Measurements from ENCODE around the gene INO80E. TPM values are rescaled to one million over a fixed set of nuclear protein-coding genes. Genes with fewer than 3 reads are reported as not detected.

INO80E gene
- total and polyA plus RNA-seq, 10 donors: 47.9 to 93.3 (median 71.7) TPM

DNA sequence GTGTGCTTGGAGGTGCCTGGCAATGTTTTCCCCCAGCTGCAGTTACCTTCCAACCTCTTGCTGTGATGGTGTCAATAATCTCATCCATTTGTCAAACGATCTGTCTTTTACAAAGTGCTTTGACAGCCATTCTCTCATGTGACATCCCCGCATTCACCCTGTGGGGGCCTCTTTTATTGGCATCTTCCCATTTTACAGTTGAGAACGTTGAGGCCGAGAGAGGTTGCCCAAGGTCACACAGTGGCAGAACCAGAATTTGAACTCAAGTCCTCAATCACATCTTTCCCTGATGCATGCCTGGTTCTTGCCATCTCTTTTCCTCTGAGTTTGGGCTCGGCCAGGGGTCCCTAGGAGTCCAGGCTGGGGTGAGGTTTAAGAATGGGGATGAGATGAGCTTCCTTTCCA, 20.9 kb upstream of the INO80E start:
- 38 to 64% (median 56%) methylated on average over 5 of the region's 5 CpGs for WGBS, 5 donors
- no peak for DNase-seq
- Histone ChIP-seq H3K27me3 (replicated peaks in 1 of 7) (no peaks in the 10 kb centered on the region), H3K9me3 (no peaks in the 10 kb centered on the region), H3K27ac (peak overlapping the region; percentile 91 to 96 (median 95)), H3K4me1 (peaks cover 25 to 75% (median 55%) of the 10 kb centered on the region in 6 donors), H3K4me3 (peak overlapping the region; percentile 76 to 99 (median 94)), H3K36me3 (peaks cover 0 to 55% (median 33%) of the 10 kb centered on the region in 6 donors)
- intact Hi-C loops (cut with DNase I; ENCODE audit: low total_unique reads): loop anchor here (2.0 kb wide), 1 partner anchor 20 kb away; the partner anchor contains the start of gene HIRIP3
- TF ChIP-seq, protein P1, sequence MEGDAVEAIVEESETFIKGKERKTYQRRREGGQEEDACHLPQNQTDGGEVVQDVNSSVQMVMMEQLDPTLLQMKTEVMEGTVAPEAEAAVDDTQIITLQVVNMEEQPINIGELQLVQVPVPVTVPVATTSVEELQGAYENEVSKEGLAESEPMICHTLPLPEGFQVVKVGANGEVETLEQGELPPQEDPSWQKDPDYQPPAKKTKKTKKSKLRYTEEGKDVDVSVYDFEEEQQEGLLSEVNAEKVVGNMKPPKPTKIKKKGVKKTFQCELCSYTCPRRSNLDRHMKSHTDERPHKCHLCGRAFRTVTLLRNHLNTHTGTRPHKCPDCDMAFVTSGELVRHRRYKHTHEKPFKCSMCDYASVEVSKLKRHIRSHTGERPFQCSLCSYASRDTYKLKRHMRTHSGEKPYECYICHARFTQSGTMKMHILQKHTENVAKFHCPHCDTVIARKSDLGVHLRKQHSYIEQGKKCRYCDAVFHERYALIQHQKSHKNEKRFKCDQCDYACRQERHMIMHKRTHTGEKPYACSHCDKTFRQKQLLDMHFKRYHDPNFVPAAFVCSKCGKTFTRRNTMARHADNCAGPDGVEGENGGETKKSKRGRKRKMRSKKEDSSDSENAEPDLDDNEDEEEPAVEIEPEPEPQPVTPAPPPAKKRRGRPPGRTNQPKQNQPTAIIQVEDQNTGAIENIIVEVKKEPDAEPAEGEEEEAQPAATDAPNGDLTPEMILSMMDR (IDR thresholded peaks at IDR 0.05 in 8 of 11, conservative IDR thresholded peaks at IDR 0.05 in 3 of 11): no peak
- TF ChIP-seq POLR2AphosphoS5 (IDR thresholded peaks at IDR 0.05) (no peak), POLR2A (IDR thresholded peaks at IDR 0.05) (no peak)

DNA sequence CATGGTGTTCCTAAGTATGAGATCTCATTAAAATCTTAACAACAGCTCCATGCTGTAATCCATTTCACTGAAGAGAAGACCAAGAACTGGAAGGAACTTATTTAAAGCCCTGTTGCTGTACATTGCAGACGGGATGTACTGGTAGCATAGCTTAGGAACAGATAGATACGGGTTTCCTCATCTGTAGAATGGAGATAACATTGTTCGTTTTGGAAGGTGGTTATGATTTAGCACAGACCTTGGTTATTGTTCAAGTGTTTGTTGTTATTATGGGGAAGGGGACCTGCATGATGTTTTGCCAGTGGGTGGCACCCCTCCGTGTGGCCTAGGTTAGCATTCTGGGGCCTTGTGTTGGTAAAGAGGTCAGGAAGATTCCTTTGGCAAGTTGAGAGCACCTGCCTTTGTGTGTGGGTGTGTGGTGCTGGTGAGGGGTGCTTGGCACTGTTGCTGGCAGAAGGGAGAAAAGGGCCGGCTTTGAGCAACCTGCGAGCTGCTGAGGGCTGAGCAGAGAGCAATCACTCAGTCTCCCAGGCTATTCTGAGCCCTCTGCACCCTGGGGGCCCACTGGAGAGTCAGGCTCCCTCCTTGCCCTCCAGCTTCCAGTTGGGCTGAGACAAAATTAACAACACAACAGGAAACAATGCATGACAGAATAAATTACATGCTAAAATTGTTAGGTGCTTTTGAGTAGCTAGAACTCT, 20.1 kb upstream of the INO80E start:
- intact Hi-C loops (cut with DNase I; ENCODE audit: low total_unique reads): loop anchor here (2.0 kb wide), 1 partner anchor 19 kb away; the partner anchor contains the start of gene HIRIP3
- H3K4me3 ChIP-seq: peak overlapping the region; percentile 9 to 99 (median 92)
- H3K36me3 ChIP-seq: peaks cover 0 to 55% (median 35%) of the 10 kb centered on the region in 6 donors
- TF ChIP-seq, protein P1 (IDR thresholded peaks at IDR 0.05 in 8 of 11, conservative IDR thresholded peaks at IDR 0.05 in 3 of 11): no peak
- TF ChIP-seq POLR2AphosphoS5 (IDR thresholded peaks at IDR 0.05) (no peak), POLR2A (IDR thresholded peaks at IDR 0.05) (no peak)
- DNase-seq: no peak
- no peaks in the 10 kb centered on the region for H3K9me3 ChIP-seq
- WGBS, 5 donors: 13 to 33% (median 26%) methylated on average over 6 of the region's 6 CpGs
- peak overlapping the region; percentile 55 to 96 (median 95) for H3K27ac ChIP-seq
- peaks cover 25 to 84% (median 58%) of the 10 kb centered on the region in 6 donors for H3K4me1 ChIP-seq
- H3K27me3 ChIP-seq (replicated peaks in 1 of 7): no peaks in the 10 kb centered on the region

DNA sequence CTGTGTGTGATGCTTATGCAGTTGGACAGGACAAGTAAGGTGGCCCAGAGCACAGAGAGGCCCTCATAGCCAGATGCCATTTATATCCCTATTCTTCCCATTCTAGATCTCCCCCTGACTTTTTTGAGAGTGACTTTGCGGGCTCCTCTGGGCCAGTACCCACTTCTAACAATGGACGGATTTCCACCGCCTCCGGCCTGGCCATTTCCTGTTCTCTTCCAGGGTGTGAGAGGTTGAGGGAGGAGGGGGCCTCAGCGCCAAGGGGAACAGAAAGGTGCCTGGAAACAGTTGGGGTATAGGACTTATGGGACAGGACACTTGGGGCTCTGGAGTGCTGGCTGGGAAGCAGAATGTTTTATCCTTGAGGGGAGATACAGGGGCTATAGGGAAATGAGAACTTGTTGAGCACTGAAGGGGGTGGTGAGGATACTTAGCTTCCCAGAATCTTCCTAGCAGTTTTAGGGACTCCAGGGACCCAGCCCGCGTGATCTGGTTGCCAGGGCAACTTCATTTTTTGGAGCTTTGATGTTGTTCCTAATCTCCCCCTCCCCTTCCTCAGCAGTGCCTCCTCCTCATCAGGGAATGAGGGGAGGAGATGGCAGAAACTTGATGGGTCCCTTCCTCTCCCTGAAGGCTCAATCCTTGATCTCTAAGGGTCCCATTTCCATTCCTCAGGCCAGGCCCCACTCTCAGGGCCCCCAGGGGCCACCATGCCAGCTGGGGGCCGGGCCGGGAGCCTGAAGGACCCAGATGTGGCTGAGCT, 18.8 kb upstream of the INO80E start:
- peak overlapping the region; percentile 24 to 96 (median 95) for H3K27ac ChIP-seq
- intact Hi-C loops (cut with DNase I; ENCODE audit: low total_unique reads): no loop called here
- WGBS, 5 donors: 60 to 76% (median 70%) methylated on average over 9 of the region's 9 CpGs
- no peaks in the 10 kb centered on the region for H3K27me3 ChIP-seq (replicated peaks in 1 of 7)
- no peaks in the 10 kb centered on the region for H3K9me3 ChIP-seq
- no peak for DNase-seq
- peaks cover 25 to 88% (median 61%) of the 10 kb centered on the region in 6 donors for H3K4me1 ChIP-seq
- peaks cover 0 to 55% (median 48%) of the 10 kb centered on the region in 6 donors for H3K36me3 ChIP-seq
- no peak for TF ChIP-seq POLR2A (IDR thresholded peaks at IDR 0.05)
- TF ChIP-seq POLR2AphosphoS5 (IDR thresholded peaks at IDR 0.05): peak in 2 of 3 donors; percentile 52 to 57
- peak overlapping the region in 5 of 8 donors; percentile 76 to 99 (median 95) for H3K4me3 ChIP-seq

DNA sequence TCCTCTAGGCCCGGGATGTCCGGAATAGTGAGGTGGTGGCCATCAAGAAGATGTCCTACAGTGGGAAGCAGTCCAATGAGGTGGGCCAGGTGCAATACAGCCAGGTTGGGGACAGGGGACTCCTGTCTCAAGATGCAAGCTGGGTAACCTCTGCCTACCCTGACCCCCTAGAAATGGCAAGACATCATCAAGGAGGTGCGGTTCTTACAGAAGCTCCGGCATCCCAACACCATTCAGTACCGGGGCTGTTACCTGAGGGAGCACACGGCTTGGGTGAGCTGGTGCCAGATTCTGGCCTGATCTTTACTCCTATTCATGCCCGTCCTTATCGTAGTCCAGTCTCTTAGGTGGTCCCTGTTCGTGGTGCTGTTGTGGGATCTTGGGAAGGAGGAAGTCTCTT, 18.0 kb upstream of the INO80E start:
- 88 to 97% (median 95%) methylated on average over 9 of the region's 9 CpGs for WGBS, 5 donors

More for the DNA sequence above, 18.0 kb upstream of the INO80E start:
- Histone ChIP-seq H3K36me3 (peaks cover 0 to 58% (median 57%) of the 10 kb centered on the region in 6 donors), H3K27ac (peak overlapping the region in 7 of 8 donors; percentile 24 to 96 (median 95)), H3K4me3 (peak overlapping the region in 1 of 8 donors; percentile 95), H3K4me1 (peaks cover 25 to 79% (median 55%) of the 10 kb centered on the region in 6 donors), H3K9me3 (no peaks in the 10 kb centered on the region), H3K27me3 (replicated peaks in 1 of 7) (no peaks in the 10 kb centered on the region)
- intact Hi-C loops (cut with DNase I; ENCODE audit: low total_unique reads): no loop called here
- TF ChIP-seq, protein P1 (IDR thresholded peaks at IDR 0.05 in 8 of 11, conservative IDR thresholded peaks at IDR 0.05 in 3 of 11): no peak
- TF ChIP-seq POLR2AphosphoS5 (IDR thresholded peaks at IDR 0.05) (no peak), POLR2A (IDR thresholded peaks at IDR 0.05) (no peak)
- no peak for DNase-seq
